HG03521 (cell line): ENCODE measurements around the gene CD68.
A peak's percentile ranks its signal among the peaks of the same experiment; 100 is the strongest.

ENCODE experiments used
- ATAC-seq: cut with Tn5 transposase; IDR thresholded peaks from one replicate; pipeline ENCODE4 v1.9.1; 2021; ENCODE audit warnings: mild to moderate bottlenecking, moderate library complexity; ENCODE audit not compliant: unreplicated experiment

The CD68 gene, protein sequence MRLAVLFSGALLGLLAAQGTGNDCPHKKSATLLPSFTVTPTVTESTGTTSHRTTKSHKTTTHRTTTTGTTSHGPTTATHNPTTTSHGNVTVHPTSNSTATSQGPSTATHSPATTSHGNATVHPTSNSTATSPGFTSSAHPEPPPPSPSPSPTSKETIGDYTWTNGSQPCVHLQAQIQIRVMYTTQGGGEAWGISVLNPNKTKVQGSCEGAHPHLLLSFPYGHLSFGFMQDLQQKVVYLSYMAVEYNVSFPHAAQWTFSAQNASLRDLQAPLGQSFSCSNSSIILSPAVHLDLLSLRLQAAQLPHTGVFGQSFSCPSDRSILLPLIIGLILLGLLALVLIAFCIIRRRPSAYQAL

DNA sequence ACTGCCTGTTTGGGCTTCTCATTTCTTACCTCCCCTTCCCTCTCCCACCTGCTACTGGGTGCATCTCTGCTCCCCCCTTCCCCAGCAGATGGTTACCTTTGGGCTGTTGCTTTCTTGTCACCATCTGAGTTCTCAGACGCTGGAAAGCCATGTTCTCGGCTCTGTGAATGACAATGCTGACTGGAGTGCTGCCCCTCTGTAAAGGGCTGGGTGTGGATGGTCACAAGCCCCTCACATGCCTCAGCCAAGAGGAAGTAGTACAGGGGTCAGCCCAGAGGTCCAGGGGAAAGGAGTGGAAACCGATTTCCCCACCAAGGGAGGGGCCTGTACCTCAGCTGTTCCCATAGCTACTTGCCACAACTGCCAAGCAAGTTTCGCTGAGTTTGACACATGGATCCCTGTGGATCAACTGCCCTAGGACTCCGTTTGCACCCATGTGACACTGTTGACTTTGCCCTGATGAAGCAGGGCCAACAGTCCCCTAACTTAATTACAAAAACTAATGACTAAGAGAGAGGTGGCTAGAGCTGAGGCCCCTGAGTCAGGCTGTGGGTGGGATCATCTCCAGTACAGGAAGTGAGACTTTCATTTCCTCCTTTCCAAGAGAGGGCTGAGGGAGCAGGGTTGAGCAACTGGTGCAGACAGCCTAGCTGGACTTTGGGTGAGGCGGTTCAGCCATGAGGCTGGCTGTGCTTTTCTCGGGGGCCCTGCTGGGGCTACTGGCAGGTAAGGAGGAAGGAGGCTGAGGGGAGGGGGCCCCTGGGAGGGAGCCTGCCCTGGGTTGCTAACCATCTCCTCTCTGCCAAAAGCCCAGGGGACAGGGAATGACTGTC is at the start of gene CD68:
TSS of gene CD68 (plus strand) at position 638 of the 833 bp plus-strand sequence. CDS start at position 678, 40 bp downstream.
- no peak for ATAC-seq

DNA sequence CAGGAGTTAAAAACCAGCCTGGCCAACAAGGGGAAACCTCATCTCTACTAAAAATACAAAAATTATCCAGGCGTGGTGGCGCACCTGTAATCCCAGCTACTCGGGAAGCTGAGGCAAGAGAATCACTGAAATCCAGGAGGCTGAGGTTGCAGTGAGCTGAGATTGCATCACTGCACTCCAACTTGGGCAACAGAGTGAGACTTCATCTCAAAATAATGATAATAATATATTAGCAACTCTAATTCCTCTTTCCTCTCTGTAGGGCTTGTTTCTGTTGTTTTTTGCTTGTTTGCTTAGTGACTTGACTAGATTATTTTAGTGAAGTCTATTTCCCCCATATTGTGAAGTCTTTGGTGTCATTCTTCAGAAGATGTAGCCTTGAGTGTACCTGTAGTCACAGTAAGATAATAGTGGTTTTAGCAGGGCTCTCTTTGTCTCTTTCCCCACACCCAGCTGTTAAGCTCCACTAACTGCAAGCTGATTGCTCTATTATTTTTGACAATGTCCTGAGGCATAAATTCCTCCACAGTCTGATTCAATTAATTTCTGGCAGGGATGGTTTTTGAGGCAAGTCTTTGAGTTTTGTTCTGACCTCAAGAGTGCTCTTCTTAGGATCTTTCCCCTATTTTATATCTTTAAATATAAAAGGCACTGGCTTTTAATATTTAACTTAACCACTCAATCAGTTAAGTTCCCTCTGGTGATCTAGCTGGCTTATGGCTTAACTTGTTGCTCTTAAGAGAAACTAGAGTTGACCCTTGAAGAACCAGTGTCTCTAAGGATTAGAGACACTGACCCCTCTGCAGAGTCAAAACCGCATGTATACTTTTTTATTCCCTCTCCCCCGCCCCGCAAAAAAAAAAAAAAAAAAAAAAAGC is 49.2 kb upstream of the CD68 start:
- no peak for ATAC-seq

DNA sequence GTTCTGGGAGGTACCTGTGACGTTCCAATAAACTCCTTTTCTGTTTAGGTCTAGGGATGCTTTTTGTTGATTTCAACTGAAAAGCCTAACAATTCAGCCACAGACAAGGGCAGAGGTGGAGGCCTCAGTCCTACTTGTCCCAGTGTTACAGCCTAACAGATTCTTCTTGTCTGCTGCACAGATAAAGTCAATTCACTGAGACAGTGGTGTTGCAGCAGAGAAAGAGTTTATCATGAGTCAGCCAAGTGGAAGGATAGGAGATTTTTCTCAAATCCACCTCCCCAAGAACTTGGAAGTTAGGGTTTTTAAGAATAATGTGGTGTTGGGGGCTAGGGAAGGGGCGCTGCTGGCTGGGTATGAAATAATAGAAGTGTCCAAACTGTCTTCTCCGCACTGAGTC is 41.4 kb upstream of the CD68 start:
- no peak for ATAC-seq

DNA sequence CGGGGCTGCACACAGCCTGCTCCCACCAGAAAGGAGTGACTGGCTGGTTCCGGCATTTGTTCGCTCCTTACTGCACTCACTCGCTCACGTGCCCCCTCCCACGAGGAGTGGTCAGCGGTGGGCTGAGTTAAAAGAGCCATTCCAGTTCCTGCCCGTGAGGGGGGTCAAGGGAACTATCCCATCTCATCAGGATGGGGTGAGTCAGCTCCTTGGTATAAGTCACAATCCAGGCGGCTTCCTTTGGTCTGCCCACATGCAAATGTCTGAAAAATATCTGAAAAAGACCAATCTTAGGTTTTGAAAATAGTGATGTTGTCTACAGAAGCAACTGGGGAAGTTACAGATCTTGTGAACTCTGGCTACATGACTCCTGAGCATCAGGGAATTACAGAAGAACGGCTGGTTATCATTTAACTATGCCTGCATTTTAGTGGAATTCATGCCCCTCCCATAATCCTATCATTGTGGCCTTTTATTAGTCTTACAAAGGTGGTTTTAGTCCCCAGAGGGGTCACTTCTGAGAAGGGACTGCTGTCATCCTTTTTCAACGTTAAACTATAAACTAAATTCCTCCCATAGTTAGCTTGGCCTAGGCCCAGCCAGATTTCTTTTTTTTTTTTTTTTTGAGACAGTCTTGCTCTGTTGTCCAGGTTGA is 40.4 kb upstream of the CD68 start:
- ATAC-seq = no peak

DNA sequence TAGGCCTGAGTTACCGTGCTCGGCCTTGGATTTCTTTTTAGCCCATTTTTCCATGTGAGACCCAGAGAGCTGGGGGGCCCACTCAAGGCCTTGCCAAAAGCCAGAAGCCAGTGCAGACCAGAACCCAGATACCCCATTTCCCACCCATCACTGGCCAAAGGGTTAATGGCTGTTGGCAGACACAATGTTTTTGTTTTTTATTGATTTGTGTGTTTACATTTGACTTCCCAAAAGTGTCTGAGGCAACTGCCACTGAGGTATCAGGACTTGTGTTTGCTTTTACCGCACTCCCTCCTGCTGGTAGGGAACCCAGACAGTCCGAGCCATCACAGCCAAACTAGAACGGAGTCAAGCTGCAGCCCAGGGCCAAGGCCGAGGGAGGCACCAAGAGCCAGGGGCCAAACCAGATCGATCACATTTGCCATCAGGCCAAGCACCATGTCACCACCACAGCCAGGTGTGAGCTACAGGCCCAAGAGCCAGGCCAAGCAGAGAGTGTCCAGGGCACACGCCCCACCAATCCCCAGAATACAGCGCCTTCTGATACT is 38.3 kb upstream of the CD68 start:
- no peak for ATAC-seq

DNA sequence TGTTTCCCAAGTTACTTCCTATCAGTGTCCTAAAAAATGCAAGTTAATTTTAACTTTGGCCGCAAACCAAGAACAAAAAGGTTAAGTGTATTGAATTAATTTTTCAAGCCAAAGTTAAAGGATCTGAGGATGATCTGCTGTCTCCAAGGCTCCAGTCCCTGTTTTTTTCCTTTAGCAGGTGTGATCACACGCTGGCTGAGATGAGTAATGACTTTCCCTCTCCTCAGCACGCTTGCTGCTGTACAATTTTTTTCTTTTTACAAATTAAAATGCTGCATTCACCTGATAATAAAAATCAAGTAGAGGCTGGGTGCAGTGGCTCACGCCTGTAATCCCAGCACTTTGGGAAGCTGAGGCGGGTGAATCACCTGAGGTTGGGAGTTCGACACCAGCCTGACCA is 34.5 kb upstream of the CD68 start:
- ATAC-seq = no peak

DNA sequence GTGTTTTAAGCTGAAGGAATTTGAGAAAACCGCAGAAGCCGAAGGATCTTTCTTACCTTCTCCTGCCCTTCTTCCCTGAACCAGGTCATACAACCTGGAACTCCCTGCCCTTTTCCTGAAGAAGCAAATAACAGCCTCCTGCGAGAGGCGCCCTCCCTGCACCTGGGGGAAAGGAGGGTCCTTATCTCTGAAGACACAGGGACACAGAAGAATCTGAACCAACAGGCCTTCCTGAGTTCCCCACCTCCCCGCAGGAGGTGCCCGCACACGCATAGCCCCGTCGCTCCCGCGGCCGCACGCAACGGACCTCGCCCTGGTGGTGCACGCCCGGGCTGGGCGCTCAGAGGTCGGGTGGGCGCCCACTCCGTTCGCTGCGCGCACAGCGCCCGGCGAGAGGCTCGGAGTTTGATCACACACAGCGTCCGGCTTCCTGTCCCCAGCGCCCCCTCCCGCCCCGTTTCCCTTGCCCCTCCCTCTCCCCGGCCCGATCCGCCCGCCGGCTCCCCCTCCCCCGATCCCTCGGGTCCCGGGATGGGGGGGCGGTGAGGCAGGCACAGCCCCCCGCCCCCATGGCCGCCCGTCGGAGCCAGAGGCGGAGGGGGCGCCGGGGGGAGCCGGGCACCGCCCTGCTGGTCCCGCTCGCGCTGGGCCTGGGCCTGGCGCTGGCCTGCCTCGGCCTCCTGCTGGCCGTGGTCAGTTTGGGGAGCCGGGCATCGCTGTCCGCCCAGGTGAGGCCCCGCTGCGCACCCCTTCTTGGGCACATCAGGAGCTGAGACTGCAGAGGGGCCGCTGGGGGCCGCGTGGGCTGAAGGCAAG is 30.6 kb upstream of the CD68 start, which contains the start of gene TNFSF12:
TSS of gene TNFSF12 (plus strand) at position 474 of the 816 bp plus-strand sequence. CDS start at position 570, 96 bp downstream.
- ATAC-seq = no peak

DNA sequence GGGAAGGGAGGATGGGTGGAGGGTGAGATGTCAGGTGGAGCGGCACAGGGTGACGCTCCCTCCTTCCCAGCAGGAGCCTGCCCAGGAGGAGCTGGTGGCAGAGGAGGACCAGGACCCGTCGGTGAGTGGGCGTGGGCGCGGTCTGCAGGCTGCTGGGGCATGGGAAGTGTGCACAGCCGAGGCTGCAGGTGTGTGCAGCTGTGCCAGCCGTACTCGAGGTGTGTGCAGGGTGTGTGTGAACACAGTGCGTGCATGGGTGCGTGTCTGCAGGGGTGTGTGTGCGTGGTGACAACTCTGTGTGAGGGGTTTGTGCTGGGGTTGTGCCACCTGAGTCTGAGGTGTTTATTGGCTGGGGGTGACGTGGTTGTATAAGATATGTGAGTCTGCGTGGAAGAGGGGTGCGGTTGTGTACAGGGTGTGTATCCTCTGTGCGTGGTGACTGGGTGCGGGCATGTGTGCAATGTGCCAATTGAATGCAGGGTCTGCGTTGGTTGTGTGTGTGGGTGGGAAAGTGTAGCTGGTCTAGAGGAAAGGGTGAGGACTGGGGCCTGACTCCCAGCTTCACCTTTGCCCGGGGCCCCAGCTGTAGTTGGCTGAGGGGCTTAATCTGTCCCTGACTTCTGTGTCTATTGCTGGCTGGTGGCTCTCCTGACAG is 29.9 kb upstream of the CD68 start:
- ATAC-seq = no peak

DNA sequence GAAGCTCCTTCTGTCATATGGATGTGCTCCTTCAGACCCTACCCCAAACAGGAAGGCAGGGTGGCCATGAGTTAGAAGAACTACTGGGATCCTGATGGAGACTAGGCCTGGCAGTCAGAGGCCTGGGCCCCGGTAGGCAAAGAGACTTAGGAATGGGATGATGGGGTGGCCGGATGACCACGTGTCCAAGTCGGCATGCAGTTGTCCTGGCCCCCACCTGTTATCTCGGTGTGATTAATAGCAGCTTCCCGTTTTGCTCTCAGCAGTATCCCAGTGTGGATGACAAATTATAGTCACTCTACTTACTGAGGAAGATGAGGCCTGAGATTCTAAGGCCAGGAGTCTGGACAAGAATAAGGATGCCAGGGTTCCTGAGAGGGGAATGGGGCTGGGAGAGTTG is 29.1 kb upstream of the CD68 start:
- no peak for ATAC-seq

DNA sequence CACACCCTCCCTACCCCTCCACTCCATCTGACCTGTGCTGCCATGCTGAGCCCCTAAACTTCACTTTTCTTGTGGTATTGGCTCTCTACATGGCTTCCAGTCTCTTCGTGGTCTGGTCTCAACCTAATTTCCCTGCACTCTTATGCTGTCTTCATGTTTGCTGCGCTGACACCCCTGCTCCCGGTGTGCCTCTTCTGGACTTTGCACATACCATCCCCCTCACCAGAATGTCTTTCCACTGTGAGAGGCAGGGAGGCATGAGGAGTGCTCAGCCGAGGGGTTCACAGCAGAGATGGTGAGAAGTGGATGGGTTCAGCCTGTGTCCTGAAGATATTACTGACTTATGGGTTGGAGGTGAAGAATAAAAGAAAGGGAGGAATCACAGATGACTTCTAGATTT is 28.0 kb upstream of the CD68 start:
- no peak for ATAC-seq

DNA sequence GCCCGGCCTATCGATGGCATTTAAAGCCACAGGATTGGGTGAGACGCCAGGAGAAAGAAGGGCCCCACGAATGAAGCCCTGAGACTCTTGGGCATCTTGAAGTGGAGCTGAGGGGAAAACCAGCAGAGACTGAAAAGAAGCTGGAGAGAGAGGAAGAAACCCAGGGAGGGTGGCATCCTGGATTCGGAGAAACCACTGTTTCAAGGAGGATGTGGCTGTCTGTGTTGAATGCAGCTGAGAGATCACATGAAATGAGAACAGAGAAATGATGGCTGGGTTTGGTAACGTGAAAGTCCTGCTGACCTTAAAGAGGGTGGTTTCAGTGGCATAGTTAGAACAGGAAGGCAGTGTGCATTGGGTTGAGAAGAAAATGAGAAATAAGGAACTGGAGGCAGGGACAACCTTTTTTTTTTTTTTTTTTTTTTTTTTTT is 26.8 kb upstream of the CD68 start:
- ATAC-seq = peak; percentile 69

DNA sequence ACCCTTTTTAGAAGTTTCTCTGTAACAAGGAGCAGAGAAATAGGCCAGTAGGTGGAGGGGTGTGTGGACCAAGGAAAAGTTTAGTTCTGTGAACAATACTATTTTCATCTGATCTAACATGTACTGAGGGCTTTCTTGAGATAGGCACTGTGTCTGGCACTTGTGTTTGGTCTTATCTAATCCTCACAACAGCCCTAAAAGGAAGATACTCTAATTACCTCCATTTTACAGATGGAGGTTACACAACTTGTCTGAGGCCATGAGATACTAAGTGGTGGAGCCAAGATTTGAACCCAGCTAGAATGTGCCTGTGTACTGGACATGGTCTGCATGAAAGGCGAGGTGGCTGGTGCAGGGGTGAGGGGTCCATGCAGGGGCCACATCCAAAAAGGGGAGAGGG is 26.1 kb upstream of the CD68 start:
- no peak for ATAC-seq

DNA sequence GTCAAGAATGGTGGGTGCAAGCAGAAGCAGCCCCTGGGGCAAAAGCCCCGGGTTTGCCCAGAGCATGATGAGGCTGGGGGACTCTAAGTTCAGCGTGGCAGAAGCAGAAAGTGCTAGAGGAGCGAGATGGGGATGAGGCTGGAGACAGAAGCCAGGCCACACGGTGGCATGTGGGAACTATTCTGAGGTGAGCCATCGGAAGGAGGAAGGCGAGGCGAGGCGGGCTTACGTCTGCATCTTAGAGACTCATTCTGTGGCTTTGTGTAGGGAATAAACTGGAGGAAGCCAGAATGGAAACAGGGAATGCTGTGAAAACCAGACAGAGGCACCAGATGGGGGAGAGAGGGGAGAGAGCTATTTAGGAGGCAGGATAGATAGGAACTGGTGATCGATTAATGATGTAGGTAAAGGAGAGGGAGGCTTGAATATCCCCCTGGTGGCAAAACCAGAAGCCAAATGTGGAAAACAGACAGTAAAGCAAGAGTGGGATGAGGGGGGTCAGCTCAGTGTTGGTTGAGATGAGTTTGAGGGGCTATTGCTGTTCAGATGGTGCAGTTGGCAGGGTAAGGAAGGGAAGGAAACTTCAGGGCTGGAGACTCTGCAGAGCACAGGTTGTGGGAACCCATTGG is 24.0 kb upstream of the CD68 start:
- no peak for ATAC-seq

DNA sequence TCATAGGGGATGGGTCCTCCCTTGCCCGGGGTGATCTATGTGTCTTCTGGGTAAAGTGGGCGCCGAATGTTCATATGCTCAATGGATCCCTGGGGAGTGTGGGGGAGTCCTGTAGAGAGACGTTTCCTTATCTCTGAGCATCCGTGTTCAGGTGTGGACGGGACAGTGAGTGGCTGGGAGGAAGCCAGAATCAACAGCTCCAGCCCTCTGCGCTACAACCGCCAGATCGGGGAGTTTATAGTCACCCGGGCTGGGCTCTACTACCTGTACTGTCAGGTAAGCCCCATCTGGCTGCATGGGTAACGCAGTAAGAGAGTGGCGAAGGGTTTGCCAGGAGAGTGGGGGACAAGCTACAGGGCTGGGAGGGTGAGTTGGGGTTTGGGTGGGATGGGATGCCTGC is 22.8 kb upstream of the CD68 start:
- no peak for ATAC-seq

DNA sequence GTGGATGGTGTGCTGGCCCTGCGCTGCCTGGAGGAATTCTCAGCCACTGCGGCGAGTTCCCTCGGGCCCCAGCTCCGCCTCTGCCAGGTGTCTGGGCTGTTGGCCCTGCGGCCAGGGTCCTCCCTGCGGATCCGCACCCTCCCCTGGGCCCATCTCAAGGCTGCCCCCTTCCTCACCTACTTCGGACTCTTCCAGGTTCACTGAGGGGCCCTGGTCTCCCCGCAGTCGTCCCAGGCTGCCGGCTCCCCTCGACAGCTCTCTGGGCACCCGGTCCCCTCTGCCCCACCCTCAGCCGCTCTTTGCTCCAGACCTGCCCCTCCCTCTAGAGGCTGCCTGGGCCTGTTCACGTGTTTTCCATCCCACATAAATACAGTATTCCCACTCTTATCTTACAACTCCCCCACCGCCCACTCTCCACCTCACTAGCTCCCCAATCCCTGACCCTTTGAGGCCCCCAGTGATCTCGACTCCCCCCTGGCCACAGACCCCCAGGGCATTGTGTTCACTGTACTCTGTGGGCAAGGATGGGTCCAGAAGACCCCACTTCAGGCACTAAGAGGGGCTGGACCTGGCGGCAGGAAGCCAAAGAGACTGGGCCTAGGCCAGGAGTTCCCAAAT is 22.2 kb upstream of the CD68 start:
- no peak for ATAC-seq

DNA sequence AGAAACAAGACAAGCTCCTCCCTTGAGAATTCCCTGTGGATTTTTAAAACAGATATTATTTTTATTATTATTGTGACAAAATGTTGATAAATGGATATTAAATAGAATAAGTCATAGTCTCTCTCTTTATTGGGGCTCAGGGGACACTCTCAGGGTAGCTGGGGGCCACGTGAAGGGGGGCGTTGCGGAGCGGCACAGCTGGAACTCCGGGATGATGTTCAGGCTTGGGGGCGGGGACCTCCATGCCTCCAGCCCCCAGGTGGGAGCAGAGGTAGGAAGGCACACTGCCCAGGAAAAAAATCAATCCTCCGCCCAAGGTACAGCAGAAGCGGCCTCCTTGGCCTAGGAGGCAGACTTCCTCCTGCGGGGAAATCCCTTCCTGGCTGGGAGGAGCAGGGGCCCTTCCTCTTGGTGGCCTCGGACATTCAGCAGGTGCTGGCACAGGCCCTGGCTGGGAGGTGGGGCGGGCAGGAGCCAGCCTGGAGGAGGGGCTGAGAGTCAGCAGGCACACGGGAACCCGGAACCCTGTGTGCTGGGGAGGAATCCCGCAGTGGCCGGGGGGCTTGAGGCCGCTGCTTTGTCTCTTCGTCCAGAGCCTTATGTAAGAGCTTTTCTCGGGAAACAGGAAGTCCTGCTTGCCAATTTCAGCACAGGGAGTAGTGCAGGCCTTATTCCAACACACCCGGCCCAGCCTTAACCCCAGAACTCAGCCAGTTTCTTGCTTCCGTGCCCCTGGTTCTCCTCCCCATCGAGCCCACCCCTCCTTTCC is 21.5 kb upstream of the CD68 start:
- no peak for ATAC-seq
